GM19240 (cell line): Measurements from ENCODE around the gene GLRA1.
"Not testable (repeated sequence)": the region's sequence is repeated elsewhere in the genome, so short reads cannot be mapped to it uniquely, and the experiment has no call there.

Experiments used
- DNase-seq: peaks from one replicate; pipeline ENCODE4 v3.0.0; 2011; ENCODE audit warnings: low spot score; ENCODE audit not compliant: insufficient read length

The GLRA1 gene

DNA sequence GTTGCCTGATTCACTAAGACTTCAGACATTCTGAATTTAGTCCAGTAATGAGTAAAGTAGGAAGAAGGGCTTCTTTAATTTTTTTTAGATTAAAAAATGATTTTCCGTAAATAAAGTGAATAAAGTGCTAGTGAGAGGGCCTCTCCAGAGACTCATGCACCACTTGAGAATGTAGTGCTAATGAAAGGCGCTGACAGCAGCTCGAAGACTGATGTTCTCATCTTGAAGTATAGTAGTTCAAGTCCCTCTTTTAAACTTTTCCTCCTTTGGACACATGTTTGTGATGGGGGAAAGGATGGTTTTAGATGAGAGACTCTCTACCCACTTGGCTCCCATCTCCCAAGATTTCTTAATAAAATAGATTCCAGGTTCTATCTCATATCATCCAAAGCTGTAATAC lies 104.4 kb downstream of the GLRA1 start:
- no peak for DNase-seq

DNA sequence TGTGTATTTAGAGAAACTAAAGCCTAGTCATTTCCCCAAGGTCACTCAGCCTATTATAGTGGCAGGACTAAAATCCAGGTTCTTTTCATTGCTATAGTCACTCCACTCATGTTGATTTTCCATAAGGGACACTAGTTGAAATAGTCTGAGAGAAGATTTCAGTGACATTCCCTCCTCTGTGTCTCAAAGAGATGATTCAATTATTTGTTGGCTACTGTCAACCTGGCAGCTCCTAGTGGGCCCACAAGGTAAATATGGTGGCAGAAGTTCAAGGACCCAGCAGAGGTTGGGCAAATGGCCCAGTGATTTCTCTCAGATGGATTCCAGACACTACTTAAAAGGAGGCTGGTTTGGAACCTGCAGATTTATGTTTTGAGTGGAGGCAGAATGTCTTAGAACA lies 104.8 kb downstream of the GLRA1 start:
- DNase-seq: no peak

DNA sequence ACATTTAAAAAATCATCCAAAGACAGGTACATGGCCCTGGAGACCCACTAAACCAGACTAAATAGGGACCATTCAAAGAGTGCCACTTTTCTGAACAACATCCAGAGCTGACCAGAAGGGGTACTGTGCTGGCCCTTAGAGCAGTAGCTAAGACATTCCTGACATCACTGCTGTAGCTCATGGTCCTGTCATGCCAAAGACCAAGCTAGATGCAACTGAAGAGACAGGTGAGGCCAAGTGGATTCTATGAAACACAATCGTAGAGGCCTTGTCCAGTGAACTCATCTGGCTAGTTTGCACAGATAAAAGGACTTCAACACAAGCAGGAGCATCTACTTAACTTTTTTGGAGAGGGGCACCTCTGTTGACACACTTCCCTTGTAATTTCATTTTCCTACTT lies 109.6 kb downstream of the GLRA1 start:
- DNase-seq: no peak

DNA sequence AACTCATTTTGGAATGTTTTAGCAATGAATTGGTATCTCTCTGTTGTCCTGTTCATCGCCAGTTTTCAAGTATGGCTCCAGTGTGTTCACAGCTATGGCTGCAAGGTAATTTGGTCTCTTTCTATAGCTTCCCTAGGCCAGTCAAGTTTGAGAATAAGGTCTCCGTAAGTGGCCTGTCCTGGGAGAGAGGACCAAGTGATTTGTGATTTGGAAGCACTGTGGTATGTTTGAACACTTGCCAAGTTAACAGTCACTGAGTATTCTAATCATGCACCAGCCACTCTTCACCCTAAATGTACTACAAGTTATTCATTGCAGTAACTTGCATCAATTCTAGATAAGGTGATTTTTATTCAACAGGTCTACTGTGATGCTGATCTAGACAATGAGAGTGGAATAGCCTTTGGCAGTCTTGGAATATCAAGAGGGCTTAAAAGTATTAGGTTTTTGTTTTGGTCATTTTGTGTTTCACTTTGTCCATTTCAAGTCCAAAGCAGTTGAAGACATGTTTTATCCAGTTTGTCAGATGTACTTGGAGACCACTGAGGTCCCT lies 111.8 kb downstream of the GLRA1 start:
- DNase-seq: no peak

DNA sequence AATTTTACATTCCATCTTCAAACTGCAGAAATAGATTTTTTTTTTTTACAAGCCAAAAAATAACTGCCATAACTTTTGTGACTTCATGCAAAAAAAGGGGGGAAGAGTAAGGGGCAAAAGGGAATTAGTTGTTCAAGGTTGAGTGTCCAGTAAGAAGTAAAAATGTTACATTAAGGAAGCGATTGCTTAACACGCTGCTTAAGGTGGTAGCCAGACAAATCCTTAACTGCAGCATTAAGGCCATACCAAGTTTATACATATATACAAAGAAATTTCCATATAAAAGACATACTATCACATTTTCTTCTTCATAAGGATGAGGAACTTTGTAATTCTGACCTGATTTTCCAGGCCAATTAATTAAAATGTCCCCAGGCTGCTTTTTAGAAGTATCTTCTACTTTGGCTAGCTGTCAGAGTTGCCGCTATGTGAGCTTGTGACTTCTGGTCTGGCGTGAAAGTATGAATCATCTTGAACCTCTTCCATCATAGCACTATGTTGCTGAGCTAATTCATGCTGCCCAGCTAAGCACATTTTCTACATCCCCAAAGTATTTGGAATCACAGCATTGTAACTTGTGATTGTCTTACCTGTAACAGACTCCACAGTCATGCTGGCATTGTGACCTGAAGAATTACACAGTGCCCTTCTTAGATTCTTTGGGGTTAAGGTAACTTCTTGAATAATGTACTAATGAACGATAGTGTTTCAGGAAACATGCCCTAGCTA lies 112.9 kb downstream of the GLRA1 start:
- DNase-seq: no peak

DNA sequence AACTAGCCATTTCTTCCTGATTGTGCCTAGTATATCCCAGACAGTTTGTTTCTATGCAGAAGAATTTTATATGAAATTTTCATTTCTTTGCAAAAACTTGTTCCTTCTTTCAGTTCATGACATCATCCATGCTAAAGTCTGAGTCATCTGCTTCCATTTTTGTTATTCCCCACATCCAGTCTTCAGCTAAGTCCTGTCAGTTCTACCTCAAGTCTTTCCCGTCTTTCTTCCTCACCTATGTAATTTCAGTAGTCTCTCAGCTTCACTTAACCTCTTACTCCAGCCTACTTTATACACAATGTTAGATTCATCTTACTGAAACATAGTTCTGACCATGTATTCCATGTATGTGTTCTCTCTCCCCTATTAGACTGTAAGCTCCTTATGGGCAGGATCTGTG lies 113.8 kb downstream of the GLRA1 start:
- DNase-seq: no peak

DNA sequence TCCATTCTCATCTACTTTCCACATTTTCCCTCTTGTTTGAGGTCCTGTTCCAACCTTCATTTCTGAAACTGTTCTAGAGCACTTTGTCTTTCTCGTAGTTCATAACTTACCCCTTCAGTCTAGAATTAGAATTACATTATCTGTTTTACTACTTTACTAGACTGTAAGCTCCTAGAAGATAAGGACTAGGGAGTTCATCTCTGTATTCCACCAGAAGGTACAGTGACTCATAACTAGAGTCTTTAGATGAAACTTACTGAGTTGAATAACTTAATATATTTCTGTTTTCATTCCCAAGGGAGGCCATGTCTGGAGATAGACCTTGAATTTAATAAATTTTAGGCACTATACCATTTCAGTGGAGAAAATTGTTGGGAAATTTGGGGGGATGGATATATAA lies 114.2 kb downstream of the GLRA1 start:
- DNase-seq: no peak

DNA sequence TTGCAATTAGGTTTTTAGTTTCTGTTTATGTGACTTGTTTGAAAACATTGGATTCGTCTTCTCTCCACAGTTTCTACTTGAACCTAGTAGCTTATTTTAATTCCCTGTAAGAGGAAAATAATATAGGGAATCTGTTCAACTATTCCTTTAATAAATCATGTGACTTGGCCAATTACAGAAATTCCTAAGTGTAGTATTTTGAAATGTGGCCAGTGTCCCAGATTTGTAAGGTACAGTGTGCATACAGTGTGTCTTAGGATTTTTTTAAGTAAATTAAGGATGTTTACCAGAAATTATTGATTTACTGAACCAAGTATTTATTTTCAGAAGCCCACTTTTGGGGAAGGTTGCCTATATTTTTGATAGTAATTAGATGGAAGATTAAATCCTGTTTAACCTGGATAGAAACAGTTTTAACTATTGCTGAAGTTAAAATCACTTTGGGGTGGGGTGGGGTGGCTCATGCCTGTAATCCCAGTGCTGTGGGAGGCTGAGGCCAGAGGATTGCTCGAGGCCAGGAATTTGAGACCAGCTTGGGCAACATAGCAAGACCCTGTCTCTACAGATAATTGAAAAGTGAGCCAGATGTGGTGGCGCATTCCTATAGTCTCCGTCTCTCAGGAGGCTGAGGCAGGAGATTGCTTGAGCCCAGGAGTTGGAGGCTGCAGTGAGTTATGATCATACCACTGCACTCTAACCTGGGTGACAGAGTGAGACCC lies 116.0 kb downstream of the GLRA1 start:
- DNase-seq: no peak

DNA sequence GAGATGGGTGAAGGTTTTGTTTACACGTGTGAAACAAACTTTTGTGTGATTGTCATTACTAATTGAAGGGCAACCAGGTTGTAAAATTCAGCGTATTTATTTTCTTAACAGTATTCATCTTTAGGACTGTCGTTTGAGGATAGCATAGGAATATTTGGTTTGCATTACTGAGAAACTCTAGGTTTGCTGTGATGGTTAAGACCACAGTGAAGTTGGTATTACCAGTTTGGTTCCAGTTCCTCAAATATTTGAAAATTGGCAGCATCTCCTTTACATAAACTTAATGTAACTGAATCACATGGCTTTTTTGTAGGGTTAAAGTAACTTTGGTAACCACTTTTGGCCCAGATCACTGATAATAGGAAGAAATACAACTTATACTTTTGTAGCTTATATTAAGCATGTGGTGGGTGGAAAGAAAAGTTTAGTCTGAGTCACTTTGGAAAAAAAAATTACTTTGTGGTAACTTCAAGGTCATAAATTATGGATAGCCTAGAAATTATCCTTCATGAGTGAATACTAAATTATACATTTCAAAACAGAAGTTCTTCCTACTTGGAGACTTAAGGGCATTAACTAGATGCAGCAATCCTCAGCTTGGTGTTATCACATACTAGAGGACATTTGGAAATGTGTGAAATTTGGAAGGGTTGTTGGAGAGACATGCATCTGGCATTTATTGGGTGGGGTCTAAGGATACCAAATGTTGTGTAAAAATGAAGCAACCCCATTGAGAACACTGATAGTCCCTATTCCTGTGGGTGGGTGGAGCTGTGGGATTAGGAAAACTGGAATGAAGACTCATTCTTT lies 119.0 kb downstream of the GLRA1 start:
- DNase-seq: no peak

DNA sequence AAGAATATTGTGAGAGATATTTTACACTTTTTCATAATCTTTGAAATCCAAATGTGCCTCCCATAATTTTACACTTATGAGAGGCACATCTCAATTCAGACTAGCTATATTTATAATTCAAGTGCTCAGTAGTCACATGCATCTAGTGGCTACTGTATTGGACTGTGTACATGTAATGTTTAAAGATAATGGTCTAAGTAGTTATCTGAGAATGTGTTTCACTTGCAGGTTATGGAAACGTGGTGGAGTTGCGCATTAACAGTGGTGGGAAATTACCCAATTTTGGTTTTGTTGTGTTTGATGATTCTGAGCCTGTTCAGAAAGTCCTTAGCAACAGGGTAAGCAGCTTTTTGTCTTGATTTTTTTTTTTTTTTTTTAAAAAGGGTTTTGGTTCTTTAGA lies 124.1 kb downstream of the GLRA1 start:
- DNase-seq: no peak

DNA sequence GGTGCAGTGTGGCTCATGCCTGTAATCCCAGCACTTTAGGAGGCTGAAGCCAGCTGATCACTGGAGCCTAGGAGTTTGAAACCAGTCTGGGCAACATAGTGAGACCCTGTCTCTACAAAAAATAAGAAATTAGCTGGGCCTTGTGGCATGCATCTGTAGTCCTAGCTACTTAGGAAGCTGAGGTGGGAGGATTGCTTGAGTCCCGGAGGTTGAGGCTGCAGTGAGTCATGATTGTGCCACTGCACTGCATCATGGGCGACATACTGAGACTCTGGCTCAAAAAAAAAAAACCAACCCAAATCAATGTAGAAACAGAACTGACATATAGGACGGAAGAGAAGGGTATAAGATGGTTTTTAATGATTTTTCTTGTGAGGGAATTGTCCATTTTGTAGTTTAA lies 125.2 kb downstream of the GLRA1 start:
- DNase-seq: no peak

DNA sequence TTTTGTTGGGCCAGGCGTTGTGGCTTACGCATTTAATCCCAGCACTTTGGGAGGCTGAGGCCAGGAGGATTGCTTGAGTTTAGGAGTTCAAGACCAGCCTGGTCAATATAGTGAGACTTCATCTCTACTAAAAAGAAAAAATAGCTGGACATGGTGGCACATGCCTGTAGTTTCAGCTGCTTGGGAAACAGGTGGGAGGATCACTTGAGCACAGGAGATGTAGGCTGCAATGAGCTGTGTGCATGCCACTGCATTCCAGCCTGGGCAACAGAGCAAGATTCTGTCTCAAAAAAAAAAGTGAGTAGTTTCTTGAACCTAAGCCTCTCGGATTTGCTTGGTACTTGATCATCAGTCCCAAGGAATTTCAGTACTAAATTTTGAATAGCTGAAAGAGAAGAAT lies 126.0 kb downstream of the GLRA1 start:
- DNase-seq: no peak

DNA sequence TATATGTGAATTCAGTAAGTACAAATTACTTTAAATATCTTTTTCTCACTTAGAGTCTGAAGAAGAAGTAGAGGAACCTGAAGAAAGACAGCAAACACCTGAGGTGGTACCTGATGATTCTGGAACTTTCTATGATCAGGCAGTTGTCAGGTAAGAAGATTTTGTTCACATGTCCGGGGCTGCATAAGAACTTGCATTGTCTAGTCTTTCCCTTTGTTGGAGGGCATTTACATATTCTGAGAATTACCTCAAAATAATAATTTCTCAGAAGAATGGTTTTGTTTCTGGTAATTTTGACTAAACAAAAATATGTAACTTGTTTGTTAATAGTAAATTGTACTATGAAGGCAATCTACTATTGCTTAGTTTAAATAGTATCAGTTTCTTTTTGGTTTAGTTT lies 129.2 kb downstream of the GLRA1 start:
- DNase-seq: no peak

DNA sequence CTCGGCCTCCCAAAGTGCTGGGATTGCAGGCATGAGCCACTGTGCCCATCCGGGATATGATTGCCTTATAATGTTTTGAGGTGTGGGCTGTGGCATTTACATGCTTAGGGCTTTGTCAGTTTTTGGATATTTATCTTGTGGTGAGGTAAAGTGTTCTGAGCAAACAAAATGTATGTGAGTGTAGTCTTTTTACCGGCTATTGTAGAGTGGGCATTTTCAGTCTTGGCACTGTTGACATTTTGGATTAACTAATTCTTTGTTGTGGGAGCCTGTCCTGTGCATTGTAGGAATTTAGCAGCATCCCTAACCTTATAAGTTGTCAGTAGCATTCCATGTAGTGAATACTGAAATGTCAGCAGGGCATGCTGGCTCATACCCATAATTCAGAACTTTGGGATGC lies 131.3 kb downstream of the GLRA1 start:
- no peak for DNase-seq

DNA sequence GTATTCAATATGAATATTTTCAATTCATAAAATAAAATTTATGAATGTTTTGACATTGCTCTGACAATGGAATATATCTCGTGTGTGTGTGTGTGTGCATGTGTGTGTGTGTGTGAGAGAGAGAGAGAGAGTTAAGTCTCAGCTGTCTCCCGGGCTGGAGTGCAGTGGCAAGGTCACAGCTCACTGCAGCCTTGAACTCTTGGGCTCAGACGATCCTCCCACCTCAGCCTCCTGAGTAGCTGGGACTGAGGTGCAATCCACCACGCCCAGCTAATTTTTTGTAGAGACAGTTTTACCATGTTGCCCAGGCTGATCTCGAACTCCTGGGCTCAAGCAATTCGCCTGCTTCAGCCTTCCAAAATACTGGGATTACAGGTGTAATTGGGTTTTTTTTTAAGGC lies 136.8 kb downstream of the GLRA1 start:
- no peak for DNase-seq

DNA sequence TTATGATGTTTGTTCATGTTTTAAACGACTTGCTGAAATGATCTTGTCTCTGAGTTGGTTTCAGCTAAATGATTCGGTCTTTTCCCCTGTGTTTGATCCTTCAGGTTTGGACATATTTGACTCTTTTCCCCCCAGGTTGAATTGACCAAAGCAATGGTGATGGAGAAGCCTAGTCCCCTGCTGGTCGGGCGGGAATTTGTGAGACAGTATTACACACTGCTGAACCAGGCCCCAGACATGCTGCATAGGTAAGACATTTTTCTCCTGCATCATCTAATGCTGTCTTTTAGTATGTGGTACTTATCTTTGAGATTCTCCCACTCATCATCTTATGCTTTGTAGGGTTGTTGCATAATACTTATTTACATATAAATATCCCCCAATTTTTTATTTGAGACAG lies 138.2 kb downstream of the GLRA1 start:
- no peak for DNase-seq

DNA sequence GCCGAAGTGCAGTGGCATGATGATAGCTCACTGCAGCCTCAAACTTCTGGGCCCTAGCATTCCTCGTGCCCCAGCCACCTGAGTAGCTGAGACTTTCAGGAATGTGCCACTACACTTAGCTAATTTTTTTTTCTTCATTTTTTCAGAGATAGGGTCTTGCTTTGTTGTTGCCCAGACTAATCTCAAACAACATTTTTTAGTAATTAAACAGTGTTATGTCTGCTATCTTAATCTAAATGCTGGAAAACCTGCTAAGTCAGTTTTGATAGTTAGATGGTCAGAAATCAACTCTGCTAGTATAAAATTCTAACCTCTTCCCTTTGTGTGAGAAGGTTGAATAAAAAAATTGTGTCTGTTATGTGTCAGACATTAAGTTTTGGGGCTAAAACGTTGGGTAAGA lies 140.5 kb downstream of the GLRA1 start:
- DNase-seq: no peak

DNA sequence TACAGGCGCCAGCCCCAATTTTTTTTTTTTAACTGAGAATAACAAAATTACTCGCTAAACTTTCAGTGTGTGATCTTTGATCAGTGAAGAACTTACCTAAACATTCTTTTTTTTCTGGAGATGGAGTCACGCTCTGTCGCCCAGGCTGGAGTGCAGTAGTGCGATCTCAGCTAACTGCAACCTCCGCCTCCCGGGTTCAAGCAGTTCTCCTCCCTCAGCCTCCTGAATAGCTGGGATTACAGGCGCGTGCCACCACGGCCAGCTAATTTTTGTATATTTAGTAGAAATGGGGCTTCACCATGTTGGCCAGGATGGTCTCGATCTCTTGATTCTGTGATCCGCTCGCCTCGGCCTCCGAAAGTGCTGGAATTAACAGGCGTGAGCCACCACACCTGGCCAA lies 141.0 kb downstream of the GLRA1 start:
- not testable (repeated sequence) for DNase-seq

DNA sequence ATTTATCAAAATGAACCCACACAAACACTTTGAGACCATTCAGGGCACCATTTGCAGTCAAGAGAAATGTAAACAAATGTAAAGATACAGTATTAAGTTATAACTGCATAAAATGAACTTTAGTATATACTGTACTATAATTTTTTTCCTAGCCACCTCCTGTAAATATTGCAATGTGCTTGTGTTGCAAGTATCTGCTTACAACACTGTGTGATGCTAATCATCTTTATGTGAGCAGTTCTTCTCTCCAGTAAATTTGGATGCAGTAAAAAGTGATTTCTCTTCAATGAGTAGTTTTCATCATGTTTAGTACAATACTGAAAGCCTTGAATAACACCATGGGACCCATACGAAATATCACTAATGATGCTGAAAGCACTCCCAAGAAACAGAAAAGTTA lies 143.4 kb downstream of the GLRA1 start:
- no peak for DNase-seq

DNA sequence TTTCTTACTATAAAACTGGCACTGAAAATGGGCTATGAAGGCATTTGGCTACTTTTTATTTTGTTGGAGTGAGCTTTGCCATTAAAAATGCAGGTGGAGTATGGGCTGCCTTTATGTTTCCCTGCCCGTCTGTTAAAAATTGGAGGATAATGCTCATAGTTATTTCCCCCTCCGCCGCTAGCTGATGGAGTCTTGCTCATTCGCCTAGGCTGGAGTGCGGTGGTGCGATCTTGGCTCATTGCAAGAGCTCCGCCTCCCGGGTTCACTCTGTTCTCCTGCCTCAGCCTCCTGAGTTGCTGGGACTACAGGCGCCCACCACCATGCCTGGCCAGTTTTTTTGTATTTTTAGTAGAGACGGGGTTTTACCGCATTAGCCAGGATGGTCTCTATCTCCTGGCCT lies 144.3 kb downstream of the GLRA1 start:
- no peak for DNase-seq

DNA sequence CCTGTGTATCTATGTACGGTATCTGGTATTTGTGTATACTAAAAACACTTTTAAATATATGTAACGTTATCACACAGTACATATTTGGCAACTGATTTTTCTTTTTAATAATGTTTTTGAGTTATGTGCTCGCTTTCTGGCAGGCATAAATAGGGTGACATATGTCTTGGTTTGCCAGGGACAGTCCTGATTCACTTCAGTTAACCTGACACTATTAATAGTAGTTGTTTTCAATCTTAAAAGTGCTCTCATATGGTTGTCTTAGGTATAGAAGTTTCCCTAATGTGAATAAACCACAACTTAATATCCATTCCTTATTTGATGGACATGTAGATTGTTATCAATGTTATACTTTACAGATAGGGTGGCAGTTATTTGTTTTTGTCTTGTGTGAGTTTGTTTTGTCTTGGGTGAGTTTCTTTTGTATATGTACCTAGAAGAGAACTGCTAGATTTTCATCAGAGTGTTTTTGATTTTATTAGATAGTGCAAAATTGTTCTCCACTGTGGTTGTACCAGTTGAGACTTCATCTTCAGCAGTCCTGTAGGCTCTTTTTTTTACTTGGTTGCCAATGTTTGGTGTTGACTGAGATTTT lies 145.0 kb downstream of the GLRA1 start:
- DNase-seq: no peak
